ENCODE measurements around the gene MSANTD7. TPM values are rescaled to one million over a fixed set of nuclear protein-coding genes. Genes with fewer than 3 reads are reported as not detected.
A peak's percentile ranks its signal among the peaks of the same experiment; 100 is the strongest.
"Not testable (repeated sequence)": the region's sequence is repeated elsewhere in the genome, so short reads cannot be mapped to it uniquely, and the experiment has no call there.

MSANTD7 gene
- 22.3 and 25.6 TPM in 2 replicates for total RNA-seq

GRCh38 chr10:14837757-14838581 is at the start of gene MSANTD7, which contains the start of the genes CDNF and HSPA14:
MSANTD7 (plus strand) TSS chr10:14838306; CDS start chr10:14842285, 3,979 bp downstream.
CDNF (minus strand) TSS chr10:14838037; CDS start chr10:14837946, 91 bp downstream.
HSPA14 (plus strand) TSS chr10:14838306; CDS start chr10:14838403, 97 bp downstream.
- H3K4me1 Mint-ChIP-seq (ENCODE audit: low read depth) = peaks cover 19% of the 10 kb centered on the region
- intact Hi-C loops (cut with micrococcal nuclease) = loop anchor here (1.0 to 5.0 kb wide), 7 partner anchors 40 to 301 kb away; partner anchors contain the start of genes MEIG1 and SUV39H2
- no peaks in the 10 kb centered on the region for H3K27me3 Mint-ChIP-seq (ENCODE audit: low read depth)
- peak within 1 kb of the TSS; percentile 95 for H3K27ac Mint-ChIP-seq
- H3K9me3 Mint-ChIP-seq = no peaks in the 10 kb centered on the region
- H3K4me3 Mint-ChIP-seq (ENCODE audit: low read depth) = peak within 1 kb of the TSS; percentile 92
- H3K36me3 Mint-ChIP-seq (ENCODE audit: low read depth) = peaks cover 36% of the 10 kb centered on the region
- DNase-seq (ENCODE audit: low spot score) = peak; percentile 100

- intact Hi-C loops (cut with micrococcal nuclease) = no loop called here
- Mint-ChIP-seq H3K36me3 (ENCODE audit: low read depth) (no peaks in the 10 kb centered on the region), H3K4me1 (ENCODE audit: low read depth) (no peaks in the 10 kb centered on the region)
These were observed 39.5 kb upstream of the MSANTD7 start for GRCh38 chr10:14798636-14799035.

GRCh38 chr10:14800397-14800796 is 37.7 kb upstream of the MSANTD7 start:
- Mint-ChIP-seq H3K27ac (no peak overlapping the region), H3K27me3 (ENCODE audit: low read depth) (peaks cover 34% of the 10 kb centered on the region), H3K9me3 (no peaks in the 10 kb centered on the region), H3K4me1 (ENCODE audit: low read depth) (no peaks in the 10 kb centered on the region), H3K36me3 (ENCODE audit: low read depth) (no peaks in the 10 kb centered on the region), H3K4me3 (ENCODE audit: low read depth) (no peak overlapping the region)
- no peak for DNase-seq (ENCODE audit: low spot score)
- intact Hi-C loops (cut with micrococcal nuclease) = no loop called here

More at GRCh38 chr10:14798636-14799035, 39.5 kb upstream of the MSANTD7 start:
- Mint-ChIP-seq H3K27ac (no peak overlapping the region), H3K27me3 (ENCODE audit: low read depth) (peaks cover 32% of the 10 kb centered on the region), H3K4me3 (ENCODE audit: low read depth) (no peak overlapping the region), H3K9me3 (no peaks in the 10 kb centered on the region)
- DNase-seq (ENCODE audit: low spot score) = no peak

GRCh38 chr10:14801723-14802122 is 36.4 kb upstream of the MSANTD7 start:
- no peaks in the 10 kb centered on the region for H3K36me3 Mint-ChIP-seq (ENCODE audit: low read depth)
- no peak overlapping the region for H3K27ac Mint-ChIP-seq
- no peak for DNase-seq (ENCODE audit: low spot score)
- no peaks in the 10 kb centered on the region for H3K4me1 Mint-ChIP-seq (ENCODE audit: low read depth)
- no peak overlapping the region for H3K4me3 Mint-ChIP-seq (ENCODE audit: low read depth)
- H3K27me3 Mint-ChIP-seq (ENCODE audit: low read depth) = peaks cover 37% of the 10 kb centered on the region
- intact Hi-C loops (cut with micrococcal nuclease) = no loop called here
- H3K9me3 Mint-ChIP-seq = no peaks in the 10 kb centered on the region

GRCh38 chr10:14803827-14804226 is 34.3 kb upstream of the MSANTD7 start:
- intact Hi-C loops (cut with micrococcal nuclease) = no loop called here
- no peak for DNase-seq (ENCODE audit: low spot score)
- Mint-ChIP-seq H3K36me3 (ENCODE audit: low read depth) (no peaks in the 10 kb centered on the region), H3K27me3 (ENCODE audit: low read depth) (peaks cover 29% of the 10 kb centered on the region), H3K27ac (no peak overlapping the region), H3K9me3 (no peaks in the 10 kb centered on the region), H3K4me1 (ENCODE audit: low read depth) (no peaks in the 10 kb centered on the region), H3K4me3 (ENCODE audit: low read depth) (no peak overlapping the region)

GRCh38 chr10:14806318-14806717 is 31.8 kb upstream of the MSANTD7 start:
- Mint-ChIP-seq H3K36me3 (ENCODE audit: low read depth) (no peaks in the 10 kb centered on the region), H3K27me3 (ENCODE audit: low read depth) (peaks cover 14% of the 10 kb centered on the region), H3K4me3 (ENCODE audit: low read depth) (no peak overlapping the region), H3K27ac (no peak overlapping the region), H3K4me1 (ENCODE audit: low read depth) (peaks cover 3% of the 10 kb centered on the region), H3K9me3 (no peaks in the 10 kb centered on the region)
- intact Hi-C loops (cut with micrococcal nuclease) = no loop called here
- no peak for DNase-seq (ENCODE audit: low spot score)

- intact Hi-C loops (cut with micrococcal nuclease) = no loop called here
- Mint-ChIP-seq H3K4me3 (ENCODE audit: low read depth) (no peak overlapping the region), H3K27ac (no peak overlapping the region), H3K9me3 (no peaks in the 10 kb centered on the region), H3K4me1 (ENCODE audit: low read depth) (peaks cover 15% of the 10 kb centered on the region), H3K36me3 (ENCODE audit: low read depth) (no peaks in the 10 kb centered on the region), H3K27me3 (ENCODE audit: low read depth) (peaks cover 3% of the 10 kb centered on the region)
- DNase-seq (ENCODE audit: low spot score) = no peak
These were observed 26.8 kb upstream of the MSANTD7 start for GRCh38 chr10:14810969-14811953.

- Mint-ChIP-seq H3K36me3 (ENCODE audit: low read depth) (no peaks in the 10 kb centered on the region), H3K27me3 (ENCODE audit: low read depth) (no peaks in the 10 kb centered on the region), H3K9me3 (no peaks in the 10 kb centered on the region), H3K4me3 (ENCODE audit: low read depth) (no peak overlapping the region), H3K4me1 (ENCODE audit: low read depth) (peaks cover 15% of the 10 kb centered on the region), H3K27ac (no peak overlapping the region)
- intact Hi-C loops (cut with micrococcal nuclease) = no loop called here
- DNase-seq (ENCODE audit: low spot score) = no peak
These were observed 25.8 kb upstream of the MSANTD7 start for GRCh38 chr10:14812271-14812670.

GRCh38 chr10:14815681-14816080 is 22.4 kb upstream of the MSANTD7 start:
- Mint-ChIP-seq H3K36me3 (ENCODE audit: low read depth) (no peaks in the 10 kb centered on the region), H3K27ac (no peak overlapping the region), H3K4me3 (ENCODE audit: low read depth) (no peak overlapping the region), H3K9me3 (no peaks in the 10 kb centered on the region), H3K27me3 (ENCODE audit: low read depth) (peaks cover 2% of the 10 kb centered on the region), H3K4me1 (ENCODE audit: low read depth) (peaks cover 24% of the 10 kb centered on the region)
- intact Hi-C loops (cut with micrococcal nuclease) = no loop called here
- DNase-seq (ENCODE audit: low spot score) = no peak

- H3K4me1 Mint-ChIP-seq (ENCODE audit: low read depth) = peaks cover 21% of the 10 kb centered on the region
- H3K9me3 Mint-ChIP-seq; H3K4me3 Mint-ChIP-seq (ENCODE audit: low read depth); H3K27ac Mint-ChIP-seq; intact Hi-C loops (cut with micrococcal nuclease); H3K27me3 Mint-ChIP-seq (ENCODE audit: low read depth); DNase-seq (ENCODE audit: low spot score); H3K36me3 Mint-ChIP-seq (ENCODE audit: low read depth): not testable (repeated sequence)
These were observed 21.4 kb upstream of the MSANTD7 start for GRCh38 chr10:14816717-14817116.

GRCh38 chr10:14820010-14820774 is 17.9 kb upstream of the MSANTD7 start:
- no peak for DNase-seq (ENCODE audit: low spot score)
- no peaks in the 10 kb centered on the region for H3K9me3 Mint-ChIP-seq
- peaks cover 15% of the 10 kb centered on the region for H3K4me1 Mint-ChIP-seq (ENCODE audit: low read depth)

GRCh38 chr10:14820775-14821154 is 17.3 kb upstream of the MSANTD7 start:
- H3K27me3 Mint-ChIP-seq (ENCODE audit: low read depth) = peaks cover 10% of the 10 kb centered on the region
- no peaks in the 10 kb centered on the region for H3K36me3 Mint-ChIP-seq (ENCODE audit: low read depth)
- no peak overlapping the region for H3K27ac Mint-ChIP-seq
- H3K9me3 Mint-ChIP-seq = no peaks in the 10 kb centered on the region
- H3K4me3 Mint-ChIP-seq (ENCODE audit: low read depth) = no peak overlapping the region
- intact Hi-C loops (cut with micrococcal nuclease) = loop anchor here (5.0 kb wide), 2 partner anchors 213 to 233 kb away; no protein-coding TSS in a partner anchor
- no peak for DNase-seq (ENCODE audit: low spot score)
- H3K4me1 Mint-ChIP-seq (ENCODE audit: low read depth) = peaks cover 15% of the 10 kb centered on the region

More at GRCh38 chr10:14820010-14820774, 17.9 kb upstream of the MSANTD7 start:
- H3K27ac Mint-ChIP-seq = no peak overlapping the region
- peaks cover 4% of the 10 kb centered on the region for H3K27me3 Mint-ChIP-seq (ENCODE audit: low read depth)
- no peaks in the 10 kb centered on the region for H3K36me3 Mint-ChIP-seq (ENCODE audit: low read depth)
- H3K4me3 Mint-ChIP-seq (ENCODE audit: low read depth) = no peak overlapping the region
- intact Hi-C loops (cut with micrococcal nuclease) = loop anchor here (5.0 kb wide), 2 partner anchors 213 to 233 kb away; no protein-coding TSS in a partner anchor
